GM12864 (cell line): ENCODE measurements around the gene SLC23A2.

Experiments used
- DNase-seq: peaks from one replicate; pipeline ENCODE4 v3.0.0-alpha.2; 2011; ENCODE audit warnings: low read depth
- H3K4me3 ChIP-seq: 2 replicates; pipeline ENCODE4 v1.5.1; 2011; ENCODE audit warnings: mild to moderate bottlenecking, low read depth, low read length, control low read depth
- TF ChIP-seq, protein P1 (sequence below): IDR thresholded peaks from 2 replicates; pipeline ENCODE4 v1.5.1; 2011; ENCODE audit warnings: low read depth, mild to moderate bottlenecking, moderate library complexity, low read length, control low read depth, inconsistent platforms; ENCODE audit errors: missing control alignments

The SLC23A2 gene

DNA sequence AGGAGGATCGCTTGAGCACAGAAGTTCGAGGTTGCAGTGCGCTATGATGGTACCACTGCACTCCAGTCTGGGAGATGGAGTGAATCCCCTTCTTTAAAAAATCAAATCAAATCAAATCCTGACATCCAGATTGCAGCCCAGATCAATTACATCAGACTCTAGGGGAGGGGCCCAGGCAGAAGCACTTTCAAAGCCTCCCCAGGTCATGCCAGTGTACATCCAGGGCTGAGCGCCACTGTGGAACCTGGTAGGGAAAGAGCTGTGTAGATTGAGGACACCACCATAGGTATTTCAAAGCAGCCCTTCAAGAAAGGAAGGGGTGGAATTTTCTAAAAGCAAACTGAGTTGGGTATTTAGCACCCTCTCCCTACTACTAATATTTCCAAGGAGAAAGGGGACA, 190.1 kb downstream of the SLC23A2 start:
- no peak overlapping the region for H3K4me3 ChIP-seq

DNA sequence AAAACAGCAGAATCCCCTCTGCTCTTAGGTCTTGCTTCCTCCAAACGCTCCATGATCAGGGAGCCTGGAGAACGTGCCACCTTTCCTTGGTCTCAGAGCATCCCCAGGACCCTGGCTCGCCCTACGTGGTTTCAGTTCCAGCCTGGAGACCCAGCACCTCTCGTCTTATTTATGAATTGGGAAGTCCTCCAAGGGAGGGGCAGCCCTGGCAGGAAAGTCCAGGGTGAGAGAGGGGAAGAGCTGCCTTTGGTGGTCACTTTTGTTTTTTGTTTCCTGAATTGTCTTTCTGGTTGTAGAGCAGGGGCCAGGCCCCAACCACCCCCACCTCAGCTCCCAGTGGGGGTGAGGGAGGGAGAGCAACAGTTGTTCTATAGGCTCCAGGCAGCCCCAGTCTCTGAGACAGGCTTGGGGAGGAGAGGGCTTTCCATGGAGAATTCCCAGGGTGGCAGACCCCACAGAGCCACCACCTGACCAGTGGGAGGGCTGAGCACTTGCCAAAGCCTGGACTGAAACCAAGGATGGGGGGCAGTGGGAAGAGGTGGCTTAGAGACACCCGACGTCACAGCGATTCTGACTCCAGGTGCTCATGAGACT, 190.8 kb downstream of the SLC23A2 start:
- H3K4me3 ChIP-seq, result peak overlapping the region; percentile 5; the same call in 1 of the 2 replicates
- no peak for DNase-seq
- TF ChIP-seq, protein P1, sequence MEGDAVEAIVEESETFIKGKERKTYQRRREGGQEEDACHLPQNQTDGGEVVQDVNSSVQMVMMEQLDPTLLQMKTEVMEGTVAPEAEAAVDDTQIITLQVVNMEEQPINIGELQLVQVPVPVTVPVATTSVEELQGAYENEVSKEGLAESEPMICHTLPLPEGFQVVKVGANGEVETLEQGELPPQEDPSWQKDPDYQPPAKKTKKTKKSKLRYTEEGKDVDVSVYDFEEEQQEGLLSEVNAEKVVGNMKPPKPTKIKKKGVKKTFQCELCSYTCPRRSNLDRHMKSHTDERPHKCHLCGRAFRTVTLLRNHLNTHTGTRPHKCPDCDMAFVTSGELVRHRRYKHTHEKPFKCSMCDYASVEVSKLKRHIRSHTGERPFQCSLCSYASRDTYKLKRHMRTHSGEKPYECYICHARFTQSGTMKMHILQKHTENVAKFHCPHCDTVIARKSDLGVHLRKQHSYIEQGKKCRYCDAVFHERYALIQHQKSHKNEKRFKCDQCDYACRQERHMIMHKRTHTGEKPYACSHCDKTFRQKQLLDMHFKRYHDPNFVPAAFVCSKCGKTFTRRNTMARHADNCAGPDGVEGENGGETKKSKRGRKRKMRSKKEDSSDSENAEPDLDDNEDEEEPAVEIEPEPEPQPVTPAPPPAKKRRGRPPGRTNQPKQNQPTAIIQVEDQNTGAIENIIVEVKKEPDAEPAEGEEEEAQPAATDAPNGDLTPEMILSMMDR, result no peak

More for the DNA sequence above, 190.1 kb downstream of the SLC23A2 start:
- TF ChIP-seq, protein P1, result no peak
- no peak for DNase-seq

DNA sequence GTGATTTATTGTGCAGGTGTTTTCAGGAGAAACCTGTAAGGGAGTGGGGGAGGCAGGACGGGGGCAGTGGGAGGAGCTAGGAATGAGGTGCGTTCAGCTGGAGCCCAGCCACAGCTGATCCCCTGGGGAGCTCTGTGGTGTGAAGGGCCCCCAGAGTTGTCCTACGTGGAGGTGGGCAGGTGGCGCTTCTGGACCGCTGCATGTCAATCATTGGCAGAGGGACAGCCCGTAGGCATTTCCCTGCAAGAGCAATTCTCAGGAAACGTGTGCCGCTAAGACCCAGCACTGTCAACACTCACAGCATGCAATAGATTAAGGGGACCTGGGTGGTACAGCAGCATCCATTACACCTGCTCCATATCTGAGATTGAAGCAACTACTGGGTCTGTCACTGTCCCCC, 191.6 kb downstream of the SLC23A2 start:
- DNase-seq, result no peak
- TF ChIP-seq, protein P1, result no peak
- no peak overlapping the region; the same call in 1 of the 2 replicates for H3K4me3 ChIP-seq

DNA sequence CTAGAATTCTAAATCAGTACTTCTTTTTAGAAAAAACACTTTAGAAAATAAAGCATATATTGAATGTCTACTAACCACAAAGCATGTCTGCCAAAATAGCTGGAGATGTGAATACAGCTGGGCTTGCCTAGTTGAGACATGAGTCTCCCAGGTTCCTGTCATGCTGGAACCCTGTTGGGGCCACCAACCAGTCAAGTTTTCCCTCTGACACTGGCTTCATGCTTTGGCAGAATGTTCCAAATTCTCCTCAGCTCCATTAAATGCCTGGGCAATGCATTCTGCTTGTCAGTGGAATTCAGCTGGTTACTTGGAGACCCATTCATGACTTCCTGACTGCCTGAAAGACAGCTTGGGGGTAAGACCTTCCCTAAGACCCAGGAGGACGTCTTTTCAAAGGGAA, 192.4 kb downstream of the SLC23A2 start:
- DNase-seq, result no peak
- no peak overlapping the region for H3K4me3 ChIP-seq
- TF ChIP-seq, protein P1, result no peak

DNA sequence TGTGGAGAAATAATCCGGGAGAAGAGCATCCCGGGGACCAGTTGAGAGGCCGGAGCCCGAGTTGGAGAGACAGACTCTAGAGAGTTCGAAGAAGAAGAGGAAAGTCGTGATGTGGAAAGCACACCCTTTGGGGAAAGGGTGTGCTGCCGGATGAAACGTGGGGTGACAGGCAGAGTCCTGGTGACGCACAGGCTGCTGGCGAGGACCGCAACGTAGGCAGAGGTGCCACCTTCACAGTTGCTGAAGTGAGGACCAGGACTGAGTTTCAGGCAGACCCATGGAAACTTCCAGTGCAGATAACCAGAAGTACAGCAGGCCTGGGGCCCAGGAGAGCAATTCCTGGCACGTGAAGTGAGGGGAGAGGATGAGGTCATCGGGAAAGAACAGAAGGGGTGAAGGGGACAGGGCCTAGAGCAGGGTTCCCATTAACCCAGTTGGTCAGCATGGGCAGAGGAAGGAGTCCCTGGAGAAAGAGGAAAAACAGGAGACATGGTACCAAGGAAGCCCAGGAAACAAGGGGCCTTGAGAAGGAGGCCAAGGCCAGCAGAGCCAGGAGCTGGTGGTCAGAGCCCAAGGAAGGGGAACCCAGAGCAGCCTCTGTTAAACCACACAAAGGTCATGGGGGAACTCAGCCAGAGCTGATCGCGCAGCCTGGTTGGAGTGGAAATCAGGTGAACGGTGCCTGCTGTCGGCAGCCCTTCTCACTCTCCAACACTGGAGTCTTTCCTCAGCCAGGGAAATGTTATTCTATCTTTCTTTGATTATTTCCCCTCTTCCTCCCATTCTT, 195.5 kb downstream of the SLC23A2 start:
- DNase-seq, result no peak
- H3K4me3 ChIP-seq, result no peak overlapping the region
- TF ChIP-seq, protein P1, result no peak

DNA sequence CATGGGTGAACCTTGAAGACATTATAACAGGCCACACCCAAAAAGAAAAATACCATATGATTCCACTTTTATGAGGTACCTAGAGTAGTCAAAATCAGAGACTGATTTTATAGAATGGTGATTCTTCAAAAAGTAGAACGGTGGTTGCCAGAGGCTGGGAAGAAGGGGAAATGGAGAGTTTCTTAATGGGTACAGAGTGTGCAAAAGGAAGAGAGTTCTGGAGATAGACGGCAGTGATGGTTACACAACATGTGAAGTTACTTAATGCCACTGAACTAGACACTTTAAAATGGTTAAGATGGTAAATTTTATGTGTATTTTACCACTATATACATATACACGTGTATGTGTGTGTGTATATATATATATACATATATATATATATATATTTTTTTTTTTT, 198.8 kb downstream of the SLC23A2 start:
- TF ChIP-seq, protein P1, result no peak
- no peak overlapping the region for H3K4me3 ChIP-seq
- no peak for DNase-seq
